Effector memory CD8-positive, alpha-beta T cell (primary cell): ENCODE results near the gene CYP2R1.

Experiments
- ATAC-seq: fragments of 150-1000 bp; cut with Tn5 transposase; replicated peaks from 2 replicates; pipeline ENCODE4 v1.10.0; 2021; ENCODE audit warnings: mild to moderate bottlenecking, moderate library complexity
- DNase-seq, 3 experiments: peaks; one replicate each; pipeline ENCODE4 v3.0.0; 2021
- H3K27ac Mint-ChIP-seq, 2 donors: one replicate each; pipeline ENCODE4 v1.8.0; 2022; ENCODE audit warnings: mild to moderate bottlenecking in 2 of 2, mixed read lengths in 2 of 2, moderate library complexity in 2 of 2
- H3K27me3 Mint-ChIP-seq, 2 donors: one replicate each; pipeline ENCODE4 v1.8.0; 2022; ENCODE audit warnings: mixed read lengths in 2 of 2
- H3K36me3 Mint-ChIP-seq: one replicate; pipeline ENCODE4 v1.8.0; 2022; ENCODE audit warnings: mild to moderate bottlenecking, moderate library complexity, mixed read lengths; ENCODE audit not compliant: insufficient read depth
- H3K4me1 Mint-ChIP-seq, 2 donors: one replicate each; pipeline ENCODE4 v1.8.0; 2022; ENCODE audit warnings: low read depth in 2 of 2, mixed read lengths in 2 of 2
- H3K4me3 Mint-ChIP-seq, 2 donors: one replicate each; pipeline ENCODE4 v1.8.0; 2022; ENCODE audit warnings: mild to moderate bottlenecking in 2 of 2, mixed read lengths in 2 of 2, moderate library complexity in 2 of 2
- H3K9me3 Mint-ChIP-seq, 2 donors: one replicate each; pipeline ENCODE4 v1.8.0; 2022; ENCODE audit warnings: mixed read lengths in 2 of 2
- total RNA-seq, 9 experiments: gene quantifications; one replicate each; lab custom pipeline; 2026; lab: John Stamatoyannopoulos, UW

The CYP2R1 gene, protein sequence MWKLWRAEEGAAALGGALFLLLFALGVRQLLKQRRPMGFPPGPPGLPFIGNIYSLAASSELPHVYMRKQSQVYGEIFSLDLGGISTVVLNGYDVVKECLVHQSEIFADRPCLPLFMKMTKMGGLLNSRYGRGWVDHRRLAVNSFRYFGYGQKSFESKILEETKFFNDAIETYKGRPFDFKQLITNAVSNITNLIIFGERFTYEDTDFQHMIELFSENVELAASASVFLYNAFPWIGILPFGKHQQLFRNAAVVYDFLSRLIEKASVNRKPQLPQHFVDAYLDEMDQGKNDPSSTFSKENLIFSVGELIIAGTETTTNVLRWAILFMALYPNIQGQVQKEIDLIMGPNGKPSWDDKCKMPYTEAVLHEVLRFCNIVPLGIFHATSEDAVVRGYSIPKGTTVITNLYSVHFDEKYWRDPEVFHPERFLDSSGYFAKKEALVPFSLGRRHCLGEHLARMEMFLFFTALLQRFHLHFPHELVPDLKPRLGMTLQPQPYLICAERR
- 12.1 to 40.6 (median 21.3) reads per million in 9 experiments for total RNA-seq

DNA sequence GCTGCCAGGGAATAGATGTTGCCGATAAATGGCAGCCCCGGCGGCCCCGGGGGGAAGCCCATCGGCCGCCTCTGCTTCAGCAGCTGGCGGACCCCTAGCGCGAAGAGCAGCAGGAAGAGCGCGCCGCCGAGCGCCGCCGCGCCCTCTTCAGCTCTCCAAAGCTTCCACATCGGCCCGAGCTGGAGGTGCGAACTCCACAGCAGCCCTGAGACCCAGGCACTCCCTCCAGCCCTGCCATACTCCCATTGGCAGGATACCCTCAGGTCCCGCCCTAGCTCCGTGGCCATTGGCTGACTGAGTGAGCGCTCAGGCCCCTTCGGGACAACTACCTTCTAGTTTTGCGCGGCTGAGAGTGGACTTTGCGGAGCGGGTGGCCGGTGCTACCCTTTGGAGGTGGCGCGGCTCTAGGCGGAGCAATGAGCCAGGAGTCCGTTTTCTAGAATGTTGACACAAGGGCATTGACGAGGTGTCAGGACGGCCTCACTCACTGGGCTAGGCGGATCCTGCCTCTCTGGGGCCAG, at the start of gene CYP2R1:
TSS of gene CYP2R1 (minus strand) at position 196 of the 521 bp plus-strand sequence. CDS start at position 170, 26 bp downstream.
- H3K4me3 Mint-ChIP-seq: peak within 1 kb of the TSS; percentile 96 to 97
- H3K9me3 Mint-ChIP-seq: no peaks in the 10 kb centered on the region
- DNase-seq (peak; percentile 84 to 88 (median 86)), ATAC-seq (peak; percentile 80)
- peaks cover 23 to 30% of the 10 kb centered on the region in 2 donors for H3K4me1 Mint-ChIP-seq
- peak within 1 kb of the TSS; percentile 95 to 97 for H3K27ac Mint-ChIP-seq
- peaks cover 20% of the 10 kb centered on the region for H3K36me3 Mint-ChIP-seq
- H3K27me3 Mint-ChIP-seq: no peaks in the 10 kb centered on the region

GRCh38 chr11:14938936-14939335, 46.9 kb upstream of the CYP2R1 start:
- Mint-ChIP-seq H3K9me3 (no peaks in the 10 kb centered on the region), H3K27me3 (no peaks in the 10 kb centered on the region), H3K4me1 (no peaks in the 10 kb centered on the region), H3K36me3 (peaks cover 7% of the 10 kb centered on the region), H3K27ac (no peak overlapping the region), H3K4me3 (no peak overlapping the region)
- DNase-seq (no peak), ATAC-seq (no peak)

- Mint-ChIP-seq H3K27ac (no peak overlapping the region), H3K4me3 (no peak overlapping the region), H3K9me3 (no peaks in the 10 kb centered on the region), H3K27me3 (peaks cover 5 to 9% of the 10 kb centered on the region in 2 donors), H3K4me1 (no peaks in the 10 kb centered on the region), H3K36me3 (peaks cover 4% of the 10 kb centered on the region)
- DNase-seq (no peak), ATAC-seq (no peak)
Measured at GRCh38 chr11:14934641-14935351, 42.8 kb upstream of the CYP2R1 start.

GRCh38 chr11:14932447-14932846, 40.4 kb upstream of the CYP2R1 start:
- H3K9me3 Mint-ChIP-seq: no peaks in the 10 kb centered on the region
- ATAC-seq (no peak), DNase-seq (no peak)
- peaks cover 6% of the 10 kb centered on the region for H3K36me3 Mint-ChIP-seq
- peaks cover 9 to 10% of the 10 kb centered on the region in 2 donors for H3K27me3 Mint-ChIP-seq
- H3K4me3 Mint-ChIP-seq: no peak overlapping the region
- H3K4me1 Mint-ChIP-seq: no peaks in the 10 kb centered on the region
- H3K27ac Mint-ChIP-seq: no peak overlapping the region

DNA sequence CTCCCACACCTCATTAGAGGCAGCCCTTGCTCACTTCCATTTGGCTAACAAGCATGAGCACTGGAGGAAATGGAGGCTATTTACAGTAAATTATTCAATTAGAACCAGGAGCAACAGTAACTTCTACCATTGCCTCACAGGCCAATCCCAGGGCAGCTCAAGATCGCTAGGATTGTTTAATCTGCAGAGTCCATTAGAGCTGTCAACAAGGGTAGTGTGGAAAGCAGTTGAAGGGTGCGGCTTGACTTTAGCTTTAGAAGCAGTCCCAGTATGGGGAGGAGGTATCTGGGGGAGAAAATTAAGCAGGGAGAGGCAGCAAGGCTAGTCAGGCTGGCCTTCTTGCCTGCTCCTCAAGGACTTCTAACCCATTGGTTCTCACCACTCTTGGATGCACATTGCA, 38.3 kb upstream of the CYP2R1 start:
- ATAC-seq (no peak), DNase-seq (no peak)
- no peaks in the 10 kb centered on the region for H3K4me1 Mint-ChIP-seq
- no peak overlapping the region for H3K27ac Mint-ChIP-seq
- H3K27me3 Mint-ChIP-seq: peaks cover 9 to 10% of the 10 kb centered on the region in 2 donors
- H3K4me3 Mint-ChIP-seq: no peak overlapping the region
- H3K36me3 Mint-ChIP-seq: peaks cover 2% of the 10 kb centered on the region
- no peaks in the 10 kb centered on the region for H3K9me3 Mint-ChIP-seq

GRCh38 chr11:14927146-14927545, 35.1 kb upstream of the CYP2R1 start:
- peaks cover 10 to 14% of the 10 kb centered on the region in 2 donors for H3K27me3 Mint-ChIP-seq
- ATAC-seq: no peak
- no peaks in the 10 kb centered on the region for H3K9me3 Mint-ChIP-seq
- no peaks in the 10 kb centered on the region for H3K4me1 Mint-ChIP-seq
- no peak overlapping the region for H3K4me3 Mint-ChIP-seq
- DNase-seq: no peak
- H3K36me3 Mint-ChIP-seq: peaks cover 2% of the 10 kb centered on the region
- H3K27ac Mint-ChIP-seq: no peak overlapping the region

DNA sequence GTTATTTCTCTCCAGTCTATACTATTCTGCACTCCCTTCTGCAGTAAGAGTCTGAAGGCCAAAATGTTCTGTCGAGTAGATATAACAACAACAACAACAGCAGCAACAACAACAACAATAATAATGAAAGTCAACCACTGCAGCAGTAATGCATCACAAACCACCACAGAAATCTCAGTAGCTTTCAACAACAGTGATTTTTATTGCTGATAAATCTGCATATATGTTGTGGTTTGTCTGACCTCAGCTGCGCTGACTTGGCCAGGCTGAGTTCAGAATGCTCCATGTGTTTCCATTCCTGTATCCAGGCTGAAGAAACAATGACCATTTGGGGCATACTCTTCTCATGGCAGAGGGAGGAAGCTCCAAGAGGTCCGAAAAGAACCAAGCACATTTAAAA, 32.3 kb upstream of the CYP2R1 start:
- Mint-ChIP-seq H3K27me3 (peaks cover 0 to 12% of the 10 kb centered on the region in 2 donors), H3K36me3 (peaks cover 2% of the 10 kb centered on the region), H3K9me3 (no peaks in the 10 kb centered on the region), H3K4me1 (no peaks in the 10 kb centered on the region), H3K4me3 (no peak overlapping the region), H3K27ac (no peak overlapping the region)
- no peak for ATAC-seq
- no peak for DNase-seq

DNA sequence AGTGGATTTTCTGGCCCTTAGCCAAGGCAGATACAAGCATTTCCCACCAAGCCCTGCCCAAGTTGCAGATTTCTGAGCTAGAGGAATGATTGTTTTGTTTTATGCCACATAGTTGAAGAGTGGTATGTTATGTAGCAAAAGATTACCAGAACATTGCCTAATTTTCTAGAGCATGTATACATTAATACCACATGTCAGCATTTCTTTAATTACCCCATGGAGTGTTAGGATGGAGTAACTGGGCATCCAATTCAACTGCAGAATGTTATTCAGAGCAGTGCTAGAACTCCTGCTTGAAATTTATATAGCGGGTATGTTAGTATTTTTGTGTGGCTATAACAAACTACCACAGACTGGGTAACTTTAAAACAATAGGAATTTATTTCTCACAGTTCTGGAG, 24.4 kb upstream of the CYP2R1 start:
- ATAC-seq (no peak), DNase-seq (no peak)
- Mint-ChIP-seq H3K9me3 (no peaks in the 10 kb centered on the region), H3K4me1 (no peaks in the 10 kb centered on the region), H3K4me3 (no peak overlapping the region), H3K27me3 (peaks cover 0 to 13% of the 10 kb centered on the region in 2 donors), H3K36me3 (no peaks in the 10 kb centered on the region), H3K27ac (no peak overlapping the region)

- no peaks in the 10 kb centered on the region for H3K4me1 Mint-ChIP-seq
- H3K27me3 Mint-ChIP-seq: peaks cover 0 to 6% of the 10 kb centered on the region in 2 donors
- no peak overlapping the region for H3K4me3 Mint-ChIP-seq
- no peaks in the 10 kb centered on the region for H3K36me3 Mint-ChIP-seq
- DNase-seq: no peak
- no peaks in the 10 kb centered on the region for H3K9me3 Mint-ChIP-seq
- ATAC-seq: no peak
- H3K27ac Mint-ChIP-seq: no peak overlapping the region
Measured at GRCh38 chr11:14914536-14914935, 22.5 kb upstream of the CYP2R1 start.

- H3K27me3 Mint-ChIP-seq: no peaks in the 10 kb centered on the region
- ATAC-seq (no peak), DNase-seq (no peak)
- H3K36me3 Mint-ChIP-seq: peaks cover 19% of the 10 kb centered on the region
- H3K4me1 Mint-ChIP-seq: peaks cover 30 to 32% of the 10 kb centered on the region in 2 donors
- peak overlapping the region in 1 of 2 donors; percentile 7 for H3K4me3 Mint-ChIP-seq
- no peaks in the 10 kb centered on the region for H3K9me3 Mint-ChIP-seq
- H3K27ac Mint-ChIP-seq: peak overlapping the region in 1 of 2 donors; percentile 79
Measured at GRCh38 chr11:14908214-14908880, 16.3 kb upstream of the CYP2R1 start.

- H3K4me3 Mint-ChIP-seq: peak overlapping the region; percentile 7 to 33
- peak overlapping the region in 1 of 2 donors; percentile 79 for H3K27ac Mint-ChIP-seq
- no peaks in the 10 kb centered on the region for H3K9me3 Mint-ChIP-seq
- H3K36me3 Mint-ChIP-seq: peaks cover 19% of the 10 kb centered on the region
- ATAC-seq (peak; percentile 56), DNase-seq (peak; percentile 84 to 85 (median 85))
- H3K4me1 Mint-ChIP-seq: peaks cover 30 to 32% of the 10 kb centered on the region in 2 donors
- no peaks in the 10 kb centered on the region for H3K27me3 Mint-ChIP-seq
Measured at GRCh38 chr11:14907411-14908213, 15.6 kb upstream of the CYP2R1 start.

DNA sequence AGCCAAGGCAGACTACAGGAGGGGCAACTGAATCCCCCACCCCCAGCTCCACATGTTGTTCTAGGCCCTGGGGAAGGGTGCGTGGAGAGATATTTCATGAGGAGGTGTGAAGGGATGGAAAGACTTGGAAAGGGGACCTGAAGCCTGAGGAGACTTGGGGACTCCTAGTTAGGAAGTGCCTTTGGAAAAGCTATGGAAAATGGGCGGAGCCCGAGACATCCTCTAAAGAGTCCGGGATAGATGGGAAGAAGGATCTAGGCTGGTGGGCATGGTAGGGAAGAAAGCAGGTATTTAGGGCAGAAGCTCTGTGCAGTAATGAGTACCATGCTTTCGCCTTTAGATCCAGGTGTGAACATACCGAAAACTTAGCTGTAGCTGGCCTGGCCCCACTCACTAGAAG, 15.0 kb upstream of the CYP2R1 start:
- no peak for DNase-seq
- H3K4me3 Mint-ChIP-seq: peak overlapping the region in 1 of 2 donors; percentile 89
- H3K27me3 Mint-ChIP-seq: no peaks in the 10 kb centered on the region
- H3K27ac Mint-ChIP-seq: peak overlapping the region; percentile 49 to 62
- peaks cover 30 to 32% of the 10 kb centered on the region in 2 donors for H3K4me1 Mint-ChIP-seq
- no peak for ATAC-seq
- peaks cover 19% of the 10 kb centered on the region for H3K36me3 Mint-ChIP-seq
- no peaks in the 10 kb centered on the region for H3K9me3 Mint-ChIP-seq
